Large intestine (tissue), 3 donors: ENCODE measurements around the gene ECEL1. TPM values are rescaled to one million over a fixed set of nuclear protein-coding genes. Genes with fewer than 3 reads are reported as not detected.
A peak's percentile ranks its signal among the peaks of the same experiment; 100 is the strongest.

Experiments
- DNase-seq, 2 donors: peaks; one replicate each; pipeline versions ENCODE4 v3.0.0 to v3.0.0-alpha.2; 2013
- H3K27ac ChIP-seq: one replicate; pipeline ENCODE4 v1.5.1; 2013; ENCODE audit warnings: low read length
- H3K27me3 ChIP-seq: 2 replicates; pipeline ENCODE4 v1.6.1; 2013; ENCODE audit warnings: low read length; ENCODE audit not compliant: control insufficient read depth, insufficient read depth
- H3K36me3 ChIP-seq: 2 replicates; pipeline ENCODE4 v1.6.1; 2013; ENCODE audit warnings: low read length; ENCODE audit not compliant: control insufficient read depth, insufficient read depth
- H3K4me1 ChIP-seq: one replicate; pipeline ENCODE4 v1.6.1; 2013; ENCODE audit warnings: low read length; ENCODE audit not compliant: control insufficient read depth, insufficient read depth
- H3K4me3 ChIP-seq: one replicate; pipeline ENCODE4 v1.5.1; 2013; ENCODE audit warnings: low read length
- H3K9me3 ChIP-seq: one replicate; pipeline ENCODE4 v1.6.1; 2013; ENCODE audit warnings: mild to moderate bottlenecking, low read depth, low read length, moderate library complexity; ENCODE audit not compliant: control insufficient read depth
- WGBS: methylation state at CpG from one replicate; pipeline ENCODE4 v1.1.5; 2013; ENCODE audit warnings: low lambda C conversion rate; ENCODE audit not compliant: insufficient coverage; 5-methylcytosine and 5-hydroxymethylcytosine counted together
- polyA plus RNA-seq: library from polyadenylated mRNA; unstranded; fragments of 120-200 nt; gene quantifications from one replicate; pipeline ENCODE4 v1.2.1, GENCODE V29; 2013

The ECEL1 gene
- polyA plus RNA-seq, 1 donor = 1.1 TPM

DNA sequence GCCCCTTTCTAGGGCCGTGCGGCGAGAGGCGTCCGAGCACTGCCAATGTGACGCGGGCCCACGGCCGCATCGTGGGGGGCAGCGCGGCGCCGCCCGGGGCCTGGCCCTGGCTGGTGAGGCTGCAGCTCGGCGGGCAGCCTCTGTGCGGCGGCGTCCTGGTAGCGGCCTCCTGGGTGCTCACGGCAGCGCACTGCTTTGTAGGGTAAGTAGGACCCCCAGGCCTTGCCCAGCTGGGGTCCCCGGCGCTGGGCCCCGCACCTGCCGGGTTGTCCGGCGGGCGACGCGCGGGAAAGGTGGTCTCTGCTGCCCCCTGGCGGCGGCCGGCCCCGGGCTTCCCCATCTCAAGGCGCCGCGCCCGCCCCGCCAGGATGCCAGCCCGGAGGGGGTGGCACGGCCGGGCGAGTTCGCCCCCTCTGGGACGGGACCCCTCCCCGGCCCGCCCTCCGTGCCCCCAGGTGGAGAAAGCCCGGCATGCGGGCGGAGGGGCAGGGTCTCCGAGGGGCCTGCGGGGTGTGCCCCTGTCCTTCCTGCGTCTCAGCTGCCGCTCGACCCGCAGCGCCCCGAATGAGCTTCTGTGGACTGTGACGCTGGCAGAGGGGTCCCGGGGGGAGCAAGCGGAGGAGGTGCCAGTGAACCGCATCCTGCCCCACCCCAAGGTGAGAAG is 34.5 kb upstream of the ECEL1 start:
- Histone ChIP-seq H3K27ac (no peak overlapping the region), H3K36me3 (no peaks in the 10 kb centered on the region), H3K27me3 (peaks cover 50% of the 10 kb centered on the region), H3K4me3 (no peak overlapping the region), H3K4me1 (peaks cover 7% of the 10 kb centered on the region), H3K9me3 (peaks cover 12% of the 10 kb centered on the region)
- no peak for DNase-seq
- WGBS = no CpG with 5 or more reads among the region's 66 CpGs

GRCh38 chr2:232521098-232521497 is 33.5 kb upstream of the ECEL1 start:
- Histone ChIP-seq H3K4me3 (no peak overlapping the region), H3K27ac (no peak overlapping the region), H3K27me3 (peaks cover 47% of the 10 kb centered on the region), H3K36me3 (no peaks in the 10 kb centered on the region), H3K9me3 (peaks cover 12% of the 10 kb centered on the region), H3K4me1 (peaks cover 16% of the 10 kb centered on the region)
- no peak for DNase-seq
- WGBS = no CpG with 5 or more reads among the region's 14 CpGs

DNA sequence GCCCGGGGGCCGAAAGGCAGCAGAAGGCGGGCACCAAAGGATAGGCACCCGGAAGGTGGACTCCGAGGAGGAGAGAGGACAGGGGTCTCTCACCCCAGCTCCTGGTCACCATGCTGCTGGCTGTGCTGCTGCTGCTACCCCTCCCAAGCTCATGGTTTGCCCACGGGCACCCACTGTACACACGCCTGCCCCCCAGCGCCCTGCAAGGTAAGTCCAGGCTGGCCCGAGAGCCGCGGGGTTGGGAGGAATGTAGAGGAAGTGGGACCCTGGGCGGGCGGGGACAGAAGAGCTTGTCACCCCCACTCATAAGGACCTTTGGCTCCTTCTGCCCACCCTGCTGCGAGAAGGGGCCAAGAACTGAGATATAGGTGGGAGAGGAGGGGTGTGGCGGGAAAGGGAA is 32.9 kb upstream of the ECEL1 start:
- no CpG with 5 or more reads among the region's 15 CpGs for WGBS
- Histone ChIP-seq H3K36me3 (no peaks in the 10 kb centered on the region), H3K9me3 (peaks cover 12% of the 10 kb centered on the region), H3K4me3 (no peak overlapping the region), H3K27me3 (peaks cover 44% of the 10 kb centered on the region), H3K27ac (no peak overlapping the region), H3K4me1 (peaks cover 21% of the 10 kb centered on the region)
- DNase-seq = no peak

- no peaks in the 10 kb centered on the region for H3K36me3 ChIP-seq
- no peak for DNase-seq
- H3K27ac ChIP-seq = no peak within 1 kb of the TSS
- H3K4me1 ChIP-seq = peaks cover 28% of the 10 kb centered on the region
- no peak within 1 kb of the TSS for H3K4me3 ChIP-seq
- peaks cover 37% of the 10 kb centered on the region for H3K27me3 ChIP-seq
- WGBS = no CpG with 5 or more reads among the region's 19 CpGs
- H3K9me3 ChIP-seq = peaks cover 12% of the 10 kb centered on the region
Measured at GRCh38 chr2:232519581-232520438, 32.2 kb upstream of the ECEL1 start, which contains the start of gene PRSS56. Gene PRSS56 (plus strand): TSS chr2:232520388. CDS start chr2:232520599, 211 bp downstream.

DNA sequence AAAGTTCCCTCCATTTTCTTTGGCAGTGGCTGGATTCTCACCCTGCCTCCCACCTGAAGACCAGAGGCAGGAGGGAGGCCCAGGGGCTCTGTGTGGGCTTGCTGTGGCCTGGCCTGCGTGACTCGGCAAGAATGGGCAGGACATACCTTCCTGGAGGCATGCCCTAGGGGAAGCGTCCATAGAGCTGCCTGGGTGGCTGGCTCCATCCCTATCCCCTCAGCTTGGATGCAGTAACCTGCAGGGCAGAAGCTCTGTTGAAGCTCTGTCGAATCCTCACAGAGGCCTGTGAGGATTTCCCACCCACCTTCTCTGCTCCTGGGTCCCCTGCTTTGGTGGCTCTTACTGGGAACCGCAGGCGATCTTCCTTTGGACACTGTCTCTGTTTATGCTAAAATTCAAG is 31.2 kb upstream of the ECEL1 start:
- H3K27ac ChIP-seq = no peak overlapping the region
- peaks cover 28% of the 10 kb centered on the region for H3K27me3 ChIP-seq
- peaks cover 8% of the 10 kb centered on the region for H3K9me3 ChIP-seq
- H3K4me3 ChIP-seq = no peak overlapping the region
- DNase-seq = no peak
- H3K4me1 ChIP-seq = peaks cover 31% of the 10 kb centered on the region
- no CpG with 5 or more reads among the region's 6 CpGs for WGBS
- H3K36me3 ChIP-seq = no peaks in the 10 kb centered on the region

DNA sequence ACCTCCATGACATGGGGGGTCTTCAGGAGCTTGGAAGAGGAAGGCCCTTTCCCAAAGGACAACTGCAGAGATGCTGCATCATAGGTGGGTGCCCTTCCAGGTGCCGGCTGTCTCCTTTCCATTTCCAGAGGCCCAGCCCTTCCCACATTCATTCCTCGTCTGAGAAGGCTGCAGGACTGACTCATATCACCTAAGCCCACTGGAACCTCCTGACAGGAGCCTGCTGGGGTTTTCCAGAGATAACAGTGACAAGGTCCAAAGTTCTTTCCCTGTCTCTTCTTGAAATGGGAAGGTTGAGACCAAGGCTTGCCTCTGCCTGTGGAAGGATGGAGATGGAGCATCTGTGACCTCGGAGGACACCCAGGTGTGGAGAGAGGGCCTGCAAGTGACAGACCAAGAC is 28.9 kb upstream of the ECEL1 start:
- H3K36me3 ChIP-seq = no peaks in the 10 kb centered on the region
- peak overlapping the region; percentile 97 for H3K27ac ChIP-seq
- peaks cover 9% of the 10 kb centered on the region for H3K27me3 ChIP-seq
- peaks cover 34% of the 10 kb centered on the region for H3K4me1 ChIP-seq
- no peaks in the 10 kb centered on the region for H3K9me3 ChIP-seq
- peak; percentile 90 to 93 for DNase-seq
- 100% methylated on average over 1 of the region's 3 CpGs for WGBS
- no peak overlapping the region for H3K4me3 ChIP-seq

DNA sequence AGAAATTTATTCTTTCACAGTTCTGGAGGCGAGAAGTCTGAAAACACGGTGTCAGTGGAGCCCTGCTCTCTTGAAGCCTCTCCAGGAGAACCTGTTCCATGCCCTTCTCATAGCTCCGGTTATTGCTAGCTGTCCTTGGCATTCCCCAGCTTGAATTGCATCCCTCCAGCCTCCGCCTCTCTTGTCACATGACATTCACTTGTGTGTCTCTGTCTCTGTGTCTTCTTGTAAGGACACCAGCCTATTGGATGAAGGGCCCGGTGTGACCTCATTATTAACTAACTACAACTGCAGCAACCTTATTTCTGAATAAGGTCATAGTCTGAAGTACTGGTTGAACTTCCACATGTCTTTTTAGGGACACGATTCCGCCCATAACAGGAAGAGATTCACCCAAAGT is 28.0 kb upstream of the ECEL1 start:
- peaks cover 34% of the 10 kb centered on the region for H3K4me1 ChIP-seq
- no peak overlapping the region for H3K4me3 ChIP-seq
- peak overlapping the region; percentile 97 for H3K27ac ChIP-seq
- no peaks in the 10 kb centered on the region for H3K27me3 ChIP-seq
- peak; percentile 92 to 95 for DNase-seq
- no peaks in the 10 kb centered on the region for H3K36me3 ChIP-seq
- WGBS = 63% methylated on average over 2 of the region's 7 CpGs
- H3K9me3 ChIP-seq = no peaks in the 10 kb centered on the region

DNA sequence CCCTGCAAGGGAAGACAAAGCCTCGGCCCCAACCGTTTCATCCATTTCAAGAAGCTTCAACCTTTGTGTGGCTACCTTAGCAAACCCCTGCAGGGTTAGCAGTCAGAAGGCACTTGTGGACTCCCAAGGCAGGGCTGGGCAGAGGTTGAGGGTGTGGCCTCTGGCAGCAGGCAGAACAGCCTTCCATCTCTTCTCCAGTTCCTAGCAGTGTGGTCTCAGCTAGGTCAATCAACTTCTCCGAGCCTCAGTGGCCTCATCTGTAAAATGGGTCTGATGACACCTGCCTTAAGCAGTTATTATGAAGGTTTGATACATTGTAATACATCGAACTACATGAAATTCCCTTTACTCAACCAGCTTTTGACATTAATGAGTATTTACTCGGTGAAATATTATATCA is 25.7 kb upstream of the ECEL1 start:
- 83% methylated on average over 1 of the region's 5 CpGs for WGBS
- Histone ChIP-seq H3K36me3 (no peaks in the 10 kb centered on the region), H3K4me3 (no peak overlapping the region), H3K9me3 (no peaks in the 10 kb centered on the region), H3K27me3 (no peaks in the 10 kb centered on the region), H3K27ac (peak overlapping the region; percentile 15), H3K4me1 (peaks cover 34% of the 10 kb centered on the region)
- peak in 1 of 2 donors; percentile 58 for DNase-seq

GRCh38 chr2:232512602-232513001 is 25.0 kb upstream of the ECEL1 start:
- H3K4me1 ChIP-seq = peaks cover 34% of the 10 kb centered on the region
- DNase-seq = peak; percentile 74 to 77
- WGBS = no CpG with 5 or more reads among the region's 10 CpGs
- H3K4me3 ChIP-seq = no peak overlapping the region
- no peaks in the 10 kb centered on the region for H3K36me3 ChIP-seq
- H3K9me3 ChIP-seq = no peaks in the 10 kb centered on the region
- H3K27me3 ChIP-seq = no peaks in the 10 kb centered on the region
- no peak overlapping the region for H3K27ac ChIP-seq

DNA sequence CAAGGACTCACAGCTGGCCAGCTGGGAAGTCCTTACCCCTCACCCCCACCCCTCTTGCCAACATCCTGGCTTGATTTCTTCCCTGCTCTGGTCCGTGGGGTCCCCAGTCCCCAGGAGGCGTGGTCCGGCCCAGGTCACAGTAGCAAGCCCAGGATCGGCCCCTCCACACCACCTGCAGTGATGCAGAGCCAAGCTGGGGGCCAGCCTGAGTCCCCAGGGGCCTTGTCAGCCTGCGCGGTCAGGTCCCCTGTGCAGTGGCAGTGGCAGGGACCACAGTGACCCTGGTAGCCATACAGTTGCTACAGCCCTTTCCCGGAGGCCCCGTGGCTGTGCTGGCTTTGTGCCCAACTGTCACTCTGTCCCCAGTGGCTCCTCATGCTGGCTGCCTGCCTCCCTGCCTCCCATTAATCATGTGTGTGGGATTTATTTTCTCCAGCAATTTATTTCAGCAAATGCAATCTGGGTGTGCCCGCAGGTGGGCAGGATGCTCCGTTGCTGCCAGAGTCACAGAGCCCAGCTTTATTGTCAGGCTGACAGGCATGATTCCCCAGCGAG is 23.8 kb upstream of the ECEL1 start:
- H3K27ac ChIP-seq = no peak overlapping the region
- 67% methylated on average over 1 of the region's 11 CpGs for WGBS
- H3K36me3 ChIP-seq = no peaks in the 10 kb centered on the region
- H3K4me3 ChIP-seq = no peak overlapping the region
- H3K4me1 ChIP-seq = peaks cover 27% of the 10 kb centered on the region
- no peak for DNase-seq
- peaks cover 4% of the 10 kb centered on the region for H3K27me3 ChIP-seq
- no peaks in the 10 kb centered on the region for H3K9me3 ChIP-seq
